WI38 (cell line): ENCODE results near the gene PRRC2A.

Experiments
- H3K4me3 ChIP-seq: 2 replicates; pipeline ENCODE4 v1.5.1; 2011; ENCODE audit warnings: low read depth, mild to moderate bottlenecking, control low read depth, low read length
- TF ChIP-seq, protein P1 (sequence below): IDR thresholded peaks from 2 replicates; pipeline ENCODE4 v1.5.1; 2012; ENCODE audit warnings: low read depth, mild to moderate bottlenecking, control low read depth, low read length

PRRC2A gene

GRCh38 chr6:31609519-31610406 lies 10.8 kb upstream of the PRRC2A start:
- no peak overlapping the region for H3K4me3 ChIP-seq
- TF ChIP-seq, protein P1, sequence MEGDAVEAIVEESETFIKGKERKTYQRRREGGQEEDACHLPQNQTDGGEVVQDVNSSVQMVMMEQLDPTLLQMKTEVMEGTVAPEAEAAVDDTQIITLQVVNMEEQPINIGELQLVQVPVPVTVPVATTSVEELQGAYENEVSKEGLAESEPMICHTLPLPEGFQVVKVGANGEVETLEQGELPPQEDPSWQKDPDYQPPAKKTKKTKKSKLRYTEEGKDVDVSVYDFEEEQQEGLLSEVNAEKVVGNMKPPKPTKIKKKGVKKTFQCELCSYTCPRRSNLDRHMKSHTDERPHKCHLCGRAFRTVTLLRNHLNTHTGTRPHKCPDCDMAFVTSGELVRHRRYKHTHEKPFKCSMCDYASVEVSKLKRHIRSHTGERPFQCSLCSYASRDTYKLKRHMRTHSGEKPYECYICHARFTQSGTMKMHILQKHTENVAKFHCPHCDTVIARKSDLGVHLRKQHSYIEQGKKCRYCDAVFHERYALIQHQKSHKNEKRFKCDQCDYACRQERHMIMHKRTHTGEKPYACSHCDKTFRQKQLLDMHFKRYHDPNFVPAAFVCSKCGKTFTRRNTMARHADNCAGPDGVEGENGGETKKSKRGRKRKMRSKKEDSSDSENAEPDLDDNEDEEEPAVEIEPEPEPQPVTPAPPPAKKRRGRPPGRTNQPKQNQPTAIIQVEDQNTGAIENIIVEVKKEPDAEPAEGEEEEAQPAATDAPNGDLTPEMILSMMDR, result no peak

DNA sequence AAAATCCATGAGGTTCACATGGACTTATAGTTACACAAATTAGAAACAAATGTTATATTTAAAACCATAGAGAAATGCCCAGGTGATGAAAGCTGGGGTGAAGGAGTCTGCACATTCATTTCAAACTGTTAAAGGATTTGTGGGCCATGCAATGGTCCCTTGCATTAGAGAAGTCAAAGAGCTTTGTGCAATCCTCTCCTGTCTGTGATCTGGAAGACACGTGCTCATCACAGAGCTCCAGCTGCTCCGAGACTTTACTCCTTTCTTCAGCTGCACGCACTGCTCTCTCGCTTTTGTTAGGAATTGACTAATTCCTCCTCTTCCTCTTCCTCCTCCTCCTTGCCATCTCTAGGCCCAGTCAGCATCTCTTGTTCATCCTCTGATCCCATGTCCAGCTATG lies 9.5 kb upstream of the PRRC2A start:
- TF ChIP-seq, protein P1, result no peak
- no peak overlapping the region for H3K4me3 ChIP-seq

GRCh38 chr6:31614075-31614619 lies 6.4 kb upstream of the PRRC2A start:
- TF ChIP-seq, protein P1, result no peak

DNA sequence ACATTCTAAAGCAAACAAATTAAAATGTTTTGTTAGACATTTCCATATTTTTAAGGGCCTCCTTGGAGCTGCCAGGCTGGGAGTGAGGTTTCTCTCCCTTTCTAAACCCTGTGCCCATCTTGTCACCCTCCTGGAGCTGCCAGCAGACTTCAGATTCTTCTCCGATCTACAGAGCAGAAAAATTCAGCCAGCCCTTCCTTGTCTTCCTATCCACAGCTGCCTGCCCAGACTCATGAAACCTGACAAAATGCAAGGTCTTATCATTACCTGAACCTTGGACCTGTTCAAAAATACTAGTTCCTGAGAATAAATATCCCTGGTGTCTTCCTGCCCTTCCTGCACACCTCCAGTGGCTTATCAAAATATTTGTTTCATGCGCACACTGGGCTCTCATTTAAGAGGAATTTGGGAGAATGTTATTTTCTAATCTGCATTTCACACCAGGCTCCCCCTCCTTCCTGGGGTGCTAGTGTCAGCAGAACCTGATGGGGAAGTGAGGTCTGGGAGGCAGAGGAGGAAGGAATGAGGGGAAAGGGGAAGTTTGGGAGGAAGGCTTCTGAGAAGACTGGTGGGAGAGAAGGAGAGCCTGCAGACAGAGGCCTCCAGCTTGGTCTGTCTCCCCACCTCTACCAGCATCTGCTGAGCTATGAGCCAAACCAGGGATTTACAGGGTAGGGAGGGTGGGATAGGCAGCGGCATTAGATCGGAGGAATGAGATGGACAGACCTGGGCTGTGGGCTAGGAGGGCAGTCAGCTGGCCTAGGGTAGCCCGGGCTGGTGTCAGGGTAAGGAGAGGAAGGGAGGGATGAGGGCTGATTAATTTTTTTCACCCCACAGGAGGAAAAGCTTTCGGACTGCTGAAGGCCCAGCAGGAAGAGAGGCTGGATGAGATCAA lies 5.6 kb upstream of the PRRC2A start, which contains the start of gene AIF1:
Gene AIF1, plus strand, starts transcription at position 551 of the 895 bp plus-strand sequence. Its CDS starts 96 bp downstream, at position 647.
- H3K4me3 ChIP-seq, result no peak within 1 kb of the TSS
- TF ChIP-seq, protein P1, result no peak

More at GRCh38 chr6:31614075-31614619, 6.4 kb upstream of the PRRC2A start:
- no peak overlapping the region for H3K4me3 ChIP-seq

DNA sequence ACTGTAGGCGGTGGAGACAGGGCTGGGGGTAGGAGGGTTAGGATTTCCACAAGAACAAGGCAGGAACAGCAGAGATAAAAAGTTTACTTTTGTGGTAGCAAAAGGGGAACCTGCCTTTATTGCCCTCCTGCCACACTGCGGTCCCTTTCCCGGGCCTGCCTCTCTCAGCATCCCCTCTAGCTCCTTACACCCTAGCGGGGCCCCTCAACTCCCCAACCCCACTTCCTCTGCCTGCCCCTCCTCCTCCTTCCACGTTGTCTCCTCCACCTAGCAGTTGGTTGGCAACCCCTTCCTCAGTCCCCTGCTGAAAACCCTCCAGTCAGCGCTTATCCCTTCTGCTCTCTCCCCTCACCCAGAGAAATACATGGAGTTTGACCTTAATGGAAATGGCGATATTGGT lies 4.8 kb upstream of the PRRC2A start:
- no peak overlapping the region for H3K4me3 ChIP-seq

GRCh38 chr6:31617010-31617409 lies 3.5 kb upstream of the PRRC2A start:
- no peak overlapping the region for H3K4me3 ChIP-seq
- TF ChIP-seq, protein P1, result no peak

More for the DNA sequence above, 4.8 kb upstream of the PRRC2A start:
- TF ChIP-seq, protein P1, result no peak
